ENCODE measurements around the gene TWIST1.
A peak's percentile ranks its signal among the peaks of the same experiment; 100 is the strongest.

The TWIST1 gene

GRCh38 chr7:19143881-19144574 is 26.6 kb upstream of the TWIST1 start:
- no peaks in the 10 kb centered on the region for H3K4me1 ChIP-seq
- DNase-seq: no peak
- H3K4me3 ChIP-seq (ENCODE audit: low read depth, low read length): no peak overlapping the region
- H3K9me3 ChIP-seq: no peaks in the 10 kb centered on the region; the same call in 1 of the 2 replicates
- no peaks in the 10 kb centered on the region for H3K36me3 ChIP-seq
- TF ChIP-seq CTCF (IDR thresholded peaks at IDR 0.05; ENCODE audit: low read depth, low read length): no peak
- no peaks in the 10 kb centered on the region for H3K27me3 ChIP-seq

- H3K27me3 ChIP-seq: no peaks in the 10 kb centered on the region
- TF ChIP-seq CTCF (IDR thresholded peaks at IDR 0.05; ENCODE audit: low read depth, low read length): no peak
- no peaks in the 10 kb centered on the region for H3K36me3 ChIP-seq
- H3K9me3 ChIP-seq: no peaks in the 10 kb centered on the region; the same call in 1 of the 2 replicates
- no peak for DNase-seq
- H3K4me1 ChIP-seq: no peaks in the 10 kb centered on the region
- no peak overlapping the region for H3K4me3 ChIP-seq (ENCODE audit: low read depth, low read length)
These were observed 22.4 kb upstream of the TWIST1 start for GRCh38 chr7:19139706-19140327.

GRCh38 chr7:19133886-19134285 is 16.4 kb upstream of the TWIST1 start:
- no peak for TF ChIP-seq CTCF (IDR thresholded peaks at IDR 0.05; ENCODE audit: low read depth, low read length)
- no peak for DNase-seq
- H3K9me3 ChIP-seq: no peaks in the 10 kb centered on the region
- H3K4me3 ChIP-seq (ENCODE audit: low read depth, low read length): no peak overlapping the region
- no peaks in the 10 kb centered on the region for H3K4me1 ChIP-seq
- no peaks in the 10 kb centered on the region for H3K36me3 ChIP-seq
- H3K27me3 ChIP-seq: no peaks in the 10 kb centered on the region

- DNase-seq: no peak
- H3K36me3 ChIP-seq: no peaks in the 10 kb centered on the region
- no peak overlapping the region for H3K4me3 ChIP-seq (ENCODE audit: low read depth, low read length)
- no peaks in the 10 kb centered on the region for H3K4me1 ChIP-seq
- TF ChIP-seq CTCF (IDR thresholded peaks at IDR 0.05; ENCODE audit: low read depth, low read length): no peak
- H3K9me3 ChIP-seq: no peaks in the 10 kb centered on the region
- no peaks in the 10 kb centered on the region for H3K27me3 ChIP-seq
These were observed 16.0 kb upstream of the TWIST1 start for GRCh38 chr7:19133390-19133789.

- DNase-seq: no peak
- TF ChIP-seq CTCF (IDR thresholded peaks at IDR 0.05; ENCODE audit: low read depth, low read length): no peak
- no peaks in the 10 kb centered on the region for H3K4me1 ChIP-seq
These were observed 11.4 kb upstream of the TWIST1 start for GRCh38 chr7:19128856-19129255.

GRCh38 chr7:19121977-19122588 is 4.6 kb upstream of the TWIST1 start:
- Histone ChIP-seq H3K9me3 (no peaks in the 10 kb centered on the region), H3K36me3 (no peaks in the 10 kb centered on the region), H3K4me1 (no peaks in the 10 kb centered on the region), H3K27me3 (no peaks in the 10 kb centered on the region), H3K4me3 (ENCODE audit: low read depth, low read length) (no peak overlapping the region)
- peak; percentile 94 for TF ChIP-seq CTCF (IDR thresholded peaks at IDR 0.05; ENCODE audit: low read depth, low read length)
- DNase-seq: no peak

More at GRCh38 chr7:19128856-19129255, 11.4 kb upstream of the TWIST1 start:
- H3K36me3 ChIP-seq: no peaks in the 10 kb centered on the region
- no peaks in the 10 kb centered on the region for H3K27me3 ChIP-seq
- no peaks in the 10 kb centered on the region for H3K9me3 ChIP-seq
- no peak overlapping the region for H3K4me3 ChIP-seq (ENCODE audit: low read depth, low read length)
